Progenitor cell of endocrine pancreas (in vitro differentiated cells): ENCODE measurements around the gene MMAB. TPM values are rescaled to one million over a fixed set of nuclear protein-coding genes. Genes with fewer than 3 reads are reported as not detected.

Source experiments
- DNase-seq: peaks from one replicate; pipeline ENCODE4 v3.0.0; 2021; ENCODE audit warnings: low spot score; ENCODE audit not compliant: unreplicated experiment
- H3K27ac Mint-ChIP-seq: 2 replicates; pipeline ENCODE4 v1.8.0; 2021; ENCODE audit warnings: mild to moderate bottlenecking, moderate library complexity, mixed read lengths
- H3K27me3 Mint-ChIP-seq: 2 replicates; pipeline ENCODE4 v1.8.0; 2021; ENCODE audit warnings: mixed read lengths
- H3K36me3 Mint-ChIP-seq: 2 replicates; pipeline ENCODE4 v1.8.0; 2022; ENCODE audit warnings: mixed read lengths; ENCODE audit not compliant: insufficient read depth
- H3K4me1 Mint-ChIP-seq: 2 replicates; pipeline ENCODE4 v1.8.0; 2021; ENCODE audit warnings: low read depth, mixed read lengths
- H3K4me3 Mint-ChIP-seq: 2 replicates; pipeline ENCODE4 v1.8.0; 2021; ENCODE audit warnings: low read depth, mild to moderate bottlenecking, moderate library complexity, mixed read lengths
- H3K9me3 Mint-ChIP-seq: 2 replicates; pipeline ENCODE4 v1.8.0; 2021; ENCODE audit warnings: low read depth, mixed read lengths
- total RNA-seq: library from RNA; stranded (reverse); gene quantifications from 2 replicates; pipeline ENCODE4 v1.2.1, GENCODE V29; 2021
- TF ChIP-seq, protein P1 (sequence below): fragments of 200-600 bp; sonication (generic); IDR thresholded peaks from one replicate; pipeline ENCODE4 v1.5.0; 2021; ENCODE audit warnings: antibody characterized with exemption, mild to moderate bottlenecking; ENCODE audit not compliant: unreplicated experiment

MMAB gene
- total RNA-seq, 1 donor from 2014 or later = 35.3 TPM

DNA sequence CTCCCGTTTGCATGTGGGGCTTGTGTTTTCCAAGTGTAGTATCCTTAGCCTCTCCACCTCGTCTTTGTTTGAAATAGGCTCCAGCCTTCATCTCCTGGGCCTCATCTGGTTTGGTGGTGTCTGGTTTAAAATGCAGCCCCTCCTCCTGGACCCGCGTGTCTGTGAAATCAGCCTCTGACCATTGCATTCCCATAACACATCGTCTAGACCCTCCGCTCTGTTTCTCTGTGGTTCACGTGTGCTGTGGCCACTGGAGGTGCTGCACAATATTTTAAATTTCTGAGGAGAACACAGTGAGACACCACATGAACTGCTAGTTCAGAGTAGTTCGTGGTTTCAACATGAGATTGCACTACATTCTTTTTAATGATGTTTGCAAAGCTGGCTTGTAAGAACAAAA is 60.3 kb downstream of the MMAB start:
- H3K9me3 Mint-ChIP-seq = no peaks in the 10 kb centered on the region
- TF ChIP-seq, protein P1, sequence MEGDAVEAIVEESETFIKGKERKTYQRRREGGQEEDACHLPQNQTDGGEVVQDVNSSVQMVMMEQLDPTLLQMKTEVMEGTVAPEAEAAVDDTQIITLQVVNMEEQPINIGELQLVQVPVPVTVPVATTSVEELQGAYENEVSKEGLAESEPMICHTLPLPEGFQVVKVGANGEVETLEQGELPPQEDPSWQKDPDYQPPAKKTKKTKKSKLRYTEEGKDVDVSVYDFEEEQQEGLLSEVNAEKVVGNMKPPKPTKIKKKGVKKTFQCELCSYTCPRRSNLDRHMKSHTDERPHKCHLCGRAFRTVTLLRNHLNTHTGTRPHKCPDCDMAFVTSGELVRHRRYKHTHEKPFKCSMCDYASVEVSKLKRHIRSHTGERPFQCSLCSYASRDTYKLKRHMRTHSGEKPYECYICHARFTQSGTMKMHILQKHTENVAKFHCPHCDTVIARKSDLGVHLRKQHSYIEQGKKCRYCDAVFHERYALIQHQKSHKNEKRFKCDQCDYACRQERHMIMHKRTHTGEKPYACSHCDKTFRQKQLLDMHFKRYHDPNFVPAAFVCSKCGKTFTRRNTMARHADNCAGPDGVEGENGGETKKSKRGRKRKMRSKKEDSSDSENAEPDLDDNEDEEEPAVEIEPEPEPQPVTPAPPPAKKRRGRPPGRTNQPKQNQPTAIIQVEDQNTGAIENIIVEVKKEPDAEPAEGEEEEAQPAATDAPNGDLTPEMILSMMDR = no peak
- DNase-seq = no peak
- H3K27ac Mint-ChIP-seq = peak overlapping the region; percentile 46
- H3K27me3 Mint-ChIP-seq = no peaks in the 10 kb centered on the region
- no peaks in the 10 kb centered on the region for H3K4me1 Mint-ChIP-seq
- no peak overlapping the region for H3K4me3 Mint-ChIP-seq
- H3K36me3 Mint-ChIP-seq = peaks cover 32% of the 10 kb centered on the region

DNA sequence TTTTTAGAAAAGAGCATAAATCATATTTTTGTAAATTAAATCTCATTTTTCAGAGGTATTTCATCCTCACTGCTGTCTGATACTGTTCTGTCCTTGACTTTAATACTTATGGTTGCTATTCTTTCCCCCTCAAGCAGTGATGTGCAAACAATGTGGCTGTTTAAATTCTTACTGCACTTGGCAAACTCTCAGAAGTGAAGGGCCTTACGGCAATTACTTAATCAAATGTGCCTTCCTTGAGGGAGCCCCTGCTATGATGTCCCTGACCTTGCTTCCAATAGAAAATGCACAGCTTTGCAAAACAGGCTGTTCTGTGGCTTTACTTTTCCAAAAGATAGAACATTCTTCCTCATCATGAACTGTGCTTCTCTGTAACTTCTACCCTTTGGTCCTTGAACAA is 60.7 kb downstream of the MMAB start:
- H3K27ac Mint-ChIP-seq = no peak overlapping the region
- H3K27me3 Mint-ChIP-seq = no peaks in the 10 kb centered on the region
- no peaks in the 10 kb centered on the region for H3K9me3 Mint-ChIP-seq
- no peak for DNase-seq
- TF ChIP-seq, protein P1 = no peak
- no peak overlapping the region for H3K4me3 Mint-ChIP-seq
- no peaks in the 10 kb centered on the region for H3K4me1 Mint-ChIP-seq
- H3K36me3 Mint-ChIP-seq = peaks cover 29% of the 10 kb centered on the region

DNA sequence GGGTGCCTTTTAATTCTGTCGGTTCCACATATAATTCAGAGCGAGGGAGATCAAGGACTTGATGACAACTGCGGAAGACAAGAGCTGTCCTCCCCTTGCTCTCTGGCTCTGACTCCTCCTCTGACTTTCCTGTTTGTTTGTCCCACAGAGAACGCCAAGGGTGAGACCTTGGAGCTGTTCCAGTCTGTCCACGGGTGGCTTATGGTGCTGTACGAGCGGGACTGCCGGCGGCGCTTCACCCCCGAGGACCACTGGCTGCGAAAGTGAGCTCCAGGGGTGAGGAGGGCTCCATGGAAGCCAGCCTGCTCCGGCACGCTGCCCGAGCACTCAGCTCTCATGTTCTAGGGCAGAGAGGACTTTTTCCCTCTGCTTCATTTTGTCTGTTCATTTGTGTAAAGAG is 63.1 kb downstream of the MMAB start:
- no peaks in the 10 kb centered on the region for H3K4me1 Mint-ChIP-seq
- no peak for DNase-seq
- no peak overlapping the region for H3K27ac Mint-ChIP-seq
- no peaks in the 10 kb centered on the region for H3K27me3 Mint-ChIP-seq
- H3K9me3 Mint-ChIP-seq = no peaks in the 10 kb centered on the region
- H3K4me3 Mint-ChIP-seq = no peak overlapping the region
- peaks cover 25% of the 10 kb centered on the region for H3K36me3 Mint-ChIP-seq
- TF ChIP-seq, protein P1 = no peak

DNA sequence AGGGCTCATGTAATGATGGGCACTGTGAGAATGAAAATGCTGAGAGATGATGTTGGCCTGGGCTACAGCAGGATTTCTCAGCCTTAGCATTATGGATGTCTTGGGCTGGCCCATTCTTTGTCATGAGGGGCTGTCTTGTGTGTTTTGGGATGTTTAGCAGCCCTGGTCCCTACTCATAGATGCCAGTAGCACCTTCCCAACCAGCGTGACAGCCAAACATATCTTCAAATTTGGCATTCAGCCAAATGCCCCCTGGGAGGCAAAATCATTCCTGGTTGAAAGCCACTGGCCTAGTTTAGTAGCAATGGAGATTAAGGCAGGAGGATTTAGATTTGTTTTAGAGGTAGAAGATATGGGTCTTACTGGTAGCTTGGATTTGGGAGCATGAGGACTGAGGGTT is 69.2 kb downstream of the MMAB start:
- H3K27me3 Mint-ChIP-seq = no peaks in the 10 kb centered on the region
- no peaks in the 10 kb centered on the region for H3K9me3 Mint-ChIP-seq
- no peak overlapping the region for H3K27ac Mint-ChIP-seq
- no peaks in the 10 kb centered on the region for H3K4me1 Mint-ChIP-seq
- TF ChIP-seq, protein P1 = no peak
- peaks cover 12% of the 10 kb centered on the region for H3K36me3 Mint-ChIP-seq
- no peak for DNase-seq
- H3K4me3 Mint-ChIP-seq = no peak overlapping the region

Other genes with a start within 250 kb of the MMAB start
- gene MYO1H, start 225.6 kb downstream of the MMAB start, total RNA-seq = 0.51 and 0.77 TPM in 2 replicates
- gene KCTD10, start 96.2 kb downstream of the MMAB start, total RNA-seq = 47.7 and 51.1 TPM in 2 replicates
- 41.8 and 46.9 TPM in 2 replicates for gene UBE3B, start 95.9 kb downstream of the MMAB start, total RNA-seq
- gene MVK, start 290 bp upstream of the MMAB start, total RNA-seq = 28.1 and 33.3 TPM in 2 replicates
- 11.6 and 12.7 TPM in 2 replicates for gene FAM222A, start 140.3 kb upstream of the MMAB start, total RNA-seq